Measurements from ENCODE around the gene C4orf33. TPM values are rescaled to one million over a fixed set of nuclear protein-coding genes. Genes with fewer than 3 reads are reported as not detected.
"Not testable (repeated sequence)": the region's sequence is repeated elsewhere in the genome, so short reads cannot be mapped to it uniquely, and the experiment has no call there.

C4orf33 gene, protein sequence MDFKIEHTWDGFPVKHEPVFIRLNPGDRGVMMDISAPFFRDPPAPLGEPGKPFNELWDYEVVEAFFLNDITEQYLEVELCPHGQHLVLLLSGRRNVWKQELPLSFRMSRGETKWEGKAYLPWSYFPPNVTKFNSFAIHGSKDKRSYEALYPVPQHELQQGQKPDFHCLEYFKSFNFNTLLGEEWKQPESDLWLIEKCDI
- 8.1 and 8.4 TPM in 2 replicates for total RNA-seq
- long read RNA-seq, full-length matches to known transcripts = 7 of 10 reads
- long read RNA-seq, partial matches to known transcripts = 0 of 10 reads
- long read RNA-seq, other reads (novel, unspliced or antisense) = 3 of 10 reads

DNA sequence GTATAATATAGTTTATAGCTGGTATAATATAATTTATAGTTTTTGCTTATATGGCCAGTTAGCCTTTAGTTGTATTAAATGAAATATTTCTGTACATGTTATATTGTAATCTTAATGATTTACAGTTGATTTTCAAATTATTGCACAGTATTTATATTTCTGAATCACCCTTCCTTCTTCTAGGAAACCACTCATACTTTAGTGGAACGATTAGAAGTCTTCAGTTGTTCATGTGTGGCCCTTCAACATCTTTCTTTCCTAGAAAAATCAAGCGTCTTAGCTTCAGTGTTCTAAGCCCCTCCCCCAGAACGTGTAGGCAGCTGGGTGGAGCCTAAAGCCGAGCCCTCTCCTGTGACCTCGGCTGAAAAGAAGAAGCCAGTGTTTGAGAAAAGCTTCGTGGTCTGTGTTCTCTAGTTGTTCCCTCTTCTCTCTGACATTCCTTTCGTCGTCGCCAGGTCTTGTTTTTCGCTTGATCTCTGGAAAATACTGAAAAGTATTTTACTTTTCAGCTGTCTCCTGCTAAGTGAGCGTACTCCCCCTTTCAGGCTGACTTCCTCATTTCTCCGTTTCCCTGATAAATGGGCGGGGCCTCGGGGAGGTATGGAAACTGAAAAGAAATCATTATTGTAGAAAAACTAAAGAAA lies at the start of gene C4orf33:
Gene C4orf33 (plus strand): TSS at position 342 of the 644 bp plus-strand sequence. CDS start 6,459 bp downstream, outside the sequence.
- H3K4me1 Mint-ChIP-seq = peaks cover 22% of the 10 kb centered on the region
- TF ChIP-seq CTCF (conservative IDR thresholded peaks at IDR 0.05) = no peak
- no peaks in the 10 kb centered on the region for H3K9me3 Mint-ChIP-seq
- H3K27ac Mint-ChIP-seq (ENCODE audit: unreplicated experiment) = peak within 1 kb of the TSS; percentile 93
- no peaks in the 10 kb centered on the region for H3K27me3 Mint-ChIP-seq (ENCODE audit: low read depth)
- no peaks in the 10 kb centered on the region for H3K36me3 Mint-ChIP-seq (ENCODE audit: low read depth)
- peak; percentile 45 for DNase-seq (ENCODE audit: low read depth, low spot score)
- peak within 1 kb of the TSS; percentile 95 for H3K4me3 Mint-ChIP-seq

DNA sequence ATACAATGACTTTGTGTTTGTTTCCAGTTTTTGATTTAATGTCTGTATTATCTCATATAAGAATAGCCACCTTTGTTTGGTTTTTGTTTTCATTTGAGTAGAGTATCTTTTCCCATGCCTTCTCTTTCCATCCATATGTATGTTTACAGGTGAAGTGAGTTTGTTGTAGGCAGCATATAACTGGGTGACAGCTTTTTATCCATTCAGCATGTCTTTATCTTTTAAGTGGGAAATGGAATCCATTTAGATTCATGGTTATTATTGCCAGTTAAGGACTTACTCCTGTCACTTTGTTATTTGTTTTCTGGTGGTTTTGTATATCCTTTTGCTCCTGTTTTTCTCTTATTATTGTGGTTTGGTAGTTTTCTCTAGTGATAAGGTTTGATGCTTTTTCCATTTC lies 36.9 kb upstream of the C4orf33 start:
- Mint-ChIP-seq H3K9me3 (peaks cover 42% of the 10 kb centered on the region), H3K4me3 (no peak overlapping the region), H3K27ac (ENCODE audit: unreplicated experiment) (no peak overlapping the region), H3K4me1 (no peaks in the 10 kb centered on the region), H3K27me3 (ENCODE audit: low read depth) (no peaks in the 10 kb centered on the region), H3K36me3 (ENCODE audit: low read depth) (peaks cover 80% of the 10 kb centered on the region)
- no peak for DNase-seq (ENCODE audit: low read depth, low spot score)
- no peak for TF ChIP-seq CTCF (conservative IDR thresholded peaks at IDR 0.05)

- TF ChIP-seq CTCF (conservative IDR thresholded peaks at IDR 0.05) = no peak
- H3K4me1 Mint-ChIP-seq = no peaks in the 10 kb centered on the region
- H3K27me3 Mint-ChIP-seq (ENCODE audit: low read depth) = no peaks in the 10 kb centered on the region
- H3K27ac Mint-ChIP-seq (ENCODE audit: unreplicated experiment) = no peak overlapping the region
- H3K36me3 Mint-ChIP-seq (ENCODE audit: low read depth) = peaks cover 58% of the 10 kb centered on the region
- H3K4me3 Mint-ChIP-seq = no peak overlapping the region
- H3K9me3 Mint-ChIP-seq = peaks cover 27% of the 10 kb centered on the region
- DNase-seq (ENCODE audit: low read depth, low spot score) = no peak
Observed at GRCh38 chr4:129062580-129062979, 33.4 kb upstream of the C4orf33 start.

GRCh38 chr4:129063640-129064039 lies 32.3 kb upstream of the C4orf33 start:
- no peaks in the 10 kb centered on the region for H3K27me3 Mint-ChIP-seq (ENCODE audit: low read depth)
- H3K4me3 Mint-ChIP-seq = no peak overlapping the region
- no peak for DNase-seq (ENCODE audit: low read depth, low spot score)
- no peak for TF ChIP-seq CTCF (conservative IDR thresholded peaks at IDR 0.05)
- peaks cover 62% of the 10 kb centered on the region for H3K36me3 Mint-ChIP-seq (ENCODE audit: low read depth)
- H3K27ac Mint-ChIP-seq (ENCODE audit: unreplicated experiment) = no peak overlapping the region
- peaks cover 31% of the 10 kb centered on the region for H3K9me3 Mint-ChIP-seq
- no peaks in the 10 kb centered on the region for H3K4me1 Mint-ChIP-seq

GRCh38 chr4:129064717-129065116 lies 31.2 kb upstream of the C4orf33 start:
- H3K27me3 Mint-ChIP-seq (ENCODE audit: low read depth) = no peaks in the 10 kb centered on the region
- H3K9me3 Mint-ChIP-seq = peaks cover 31% of the 10 kb centered on the region
- no peaks in the 10 kb centered on the region for H3K4me1 Mint-ChIP-seq
- no peak for DNase-seq (ENCODE audit: low read depth, low spot score)
- H3K36me3 Mint-ChIP-seq (ENCODE audit: low read depth) = peaks cover 60% of the 10 kb centered on the region
- no peak overlapping the region for H3K4me3 Mint-ChIP-seq
- TF ChIP-seq CTCF (conservative IDR thresholded peaks at IDR 0.05) = no peak
- H3K27ac Mint-ChIP-seq (ENCODE audit: unreplicated experiment) = no peak overlapping the region

- not testable (repeated sequence) for DNase-seq (ENCODE audit: low read depth, low spot score); H3K27ac Mint-ChIP-seq (ENCODE audit: unreplicated experiment); H3K4me1 Mint-ChIP-seq; H3K27me3 Mint-ChIP-seq (ENCODE audit: low read depth); H3K4me3 Mint-ChIP-seq
- Mint-ChIP-seq H3K36me3 (ENCODE audit: low read depth) (peaks cover 62% of the 10 kb centered on the region), H3K9me3 (peaks cover 46% of the 10 kb centered on the region)
Observed at GRCh38 chr4:129069537-129069936, 26.4 kb upstream of the C4orf33 start.

All from neural crest cell (in vitro differentiated cells).